RWPE2 (cell line): ENCODE data around the gene PPP1R14C.
"Not testable (repeated sequence)": the region's sequence is repeated elsewhere in the genome, so short reads cannot be mapped to it uniquely, and the experiment has no call there.

Experiments used
- ATAC-seq: fragments of 200-7000 bp; cut with Tn5 transposase; 3 replicates; pipeline ENCODE4 v1.9.1; 2021; ENCODE audit warnings: low read depth
- DNase-seq: peaks from one replicate; pipeline ENCODE4 v3.0.0-alpha.2; 2020; ENCODE audit warnings: low spot score
- H3K27ac ChIP-seq: fragments of 450-650 bp; 2 replicates; pipeline ENCODE4 v1.5.1; 2017; ENCODE audit warnings: mild to moderate bottlenecking; ENCODE audit not compliant: poor library complexity, severe bottlenecking
- H3K27me3 ChIP-seq: fragments of 250-450 bp; sonication (Bioruptor Pico); 2 replicates; pipeline ENCODE4 v1.5.1; 2021; ENCODE audit warnings: mild to moderate bottlenecking, moderate library complexity; ENCODE audit not compliant: insufficient read depth, poor library complexity, severe bottlenecking
- H3K36me3 ChIP-seq: fragments of 250-450 bp; sonication (Bioruptor Pico); 2 replicates; pipeline ENCODE4 v1.5.1; 2020; ENCODE audit warnings: low read depth, mild to moderate bottlenecking, moderate library complexity
- H3K4me1 ChIP-seq: fragments of 250-450 bp; sonication (Bioruptor Pico); 2 replicates; pipeline ENCODE4 v1.5.1; 2021; ENCODE audit warnings: mild to moderate bottlenecking, moderate library complexity; ENCODE audit not compliant: insufficient read depth, poor library complexity, severe bottlenecking
- H3K4me3 ChIP-seq: fragments of 250-450 bp; sonication (Bioruptor Pico); 2 replicates; pipeline ENCODE4 v1.5.1; 2021; ENCODE audit warnings: mild to moderate bottlenecking, moderate library complexity; ENCODE audit not compliant: severe bottlenecking
- H3K9me3 ChIP-seq: fragments of 250-450 bp; sonication (Bioruptor Pico); 2 replicates; pipeline ENCODE4 v1.5.1; 2021; ENCODE audit warnings: mild to moderate bottlenecking, moderate library complexity; ENCODE audit not compliant: severe bottlenecking
- TF ChIP-seq, protein P1 (sequence below): fragments of 450-650 bp; IDR thresholded peaks from one replicate; pipeline ENCODE4 v1.5.1; 2017; ENCODE audit warnings: mild to moderate bottlenecking, moderate library complexity; ENCODE audit not compliant: poor library complexity, severe bottlenecking

PPP1R14C gene

DNA sequence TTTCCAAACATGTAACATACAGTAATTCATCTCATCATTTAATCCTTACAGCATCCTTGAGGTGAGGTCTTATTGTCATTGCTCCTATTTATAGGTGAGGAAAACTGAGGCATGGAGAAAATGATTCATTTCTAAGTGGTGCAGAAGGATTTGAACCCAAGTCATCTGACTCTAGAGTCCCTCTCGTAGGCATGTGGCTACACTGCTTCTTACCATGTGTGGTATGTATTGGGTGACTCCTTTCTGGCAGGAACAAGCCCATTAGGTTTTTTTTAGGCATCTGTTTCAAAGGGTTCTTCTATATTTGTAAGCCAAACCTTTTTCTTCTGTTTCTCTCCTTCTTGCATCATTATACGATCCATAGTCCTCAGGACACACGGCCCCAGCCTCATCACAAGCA is 94.8 kb downstream of the PPP1R14C start:
- H3K4me1 ChIP-seq = peaks cover 6% of the 10 kb centered on the region
- H3K27me3 ChIP-seq = no peaks in the 10 kb centered on the region
- no peaks in the 10 kb centered on the region for H3K9me3 ChIP-seq
- DNase-seq (no peak), ATAC-seq (no peak)
- H3K27ac ChIP-seq = peak overlapping the region; percentile 3
- no peak overlapping the region for H3K4me3 ChIP-seq
- TF ChIP-seq, protein P1, sequence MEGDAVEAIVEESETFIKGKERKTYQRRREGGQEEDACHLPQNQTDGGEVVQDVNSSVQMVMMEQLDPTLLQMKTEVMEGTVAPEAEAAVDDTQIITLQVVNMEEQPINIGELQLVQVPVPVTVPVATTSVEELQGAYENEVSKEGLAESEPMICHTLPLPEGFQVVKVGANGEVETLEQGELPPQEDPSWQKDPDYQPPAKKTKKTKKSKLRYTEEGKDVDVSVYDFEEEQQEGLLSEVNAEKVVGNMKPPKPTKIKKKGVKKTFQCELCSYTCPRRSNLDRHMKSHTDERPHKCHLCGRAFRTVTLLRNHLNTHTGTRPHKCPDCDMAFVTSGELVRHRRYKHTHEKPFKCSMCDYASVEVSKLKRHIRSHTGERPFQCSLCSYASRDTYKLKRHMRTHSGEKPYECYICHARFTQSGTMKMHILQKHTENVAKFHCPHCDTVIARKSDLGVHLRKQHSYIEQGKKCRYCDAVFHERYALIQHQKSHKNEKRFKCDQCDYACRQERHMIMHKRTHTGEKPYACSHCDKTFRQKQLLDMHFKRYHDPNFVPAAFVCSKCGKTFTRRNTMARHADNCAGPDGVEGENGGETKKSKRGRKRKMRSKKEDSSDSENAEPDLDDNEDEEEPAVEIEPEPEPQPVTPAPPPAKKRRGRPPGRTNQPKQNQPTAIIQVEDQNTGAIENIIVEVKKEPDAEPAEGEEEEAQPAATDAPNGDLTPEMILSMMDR = no peak
- peaks cover 8% of the 10 kb centered on the region; the same call in 1 of the 2 replicates for H3K36me3 ChIP-seq

GRCh38 chr6:150238336-150238741 is 95.5 kb downstream of the PPP1R14C start:
- Histone ChIP-seq H3K9me3 (no peaks in the 10 kb centered on the region), H3K27me3 (no peaks in the 10 kb centered on the region), H3K4me3 (no peak overlapping the region), H3K36me3 (peaks cover 8% of the 10 kb centered on the region; the same call in 1 of the 2 replicates), H3K4me1 (peaks cover under 1% of the 10 kb centered on the region), H3K27ac (peak overlapping the region; percentile 3)
- TF ChIP-seq, protein P1 = no peak
- no peak for ATAC-seq
- no peak for DNase-seq

- Histone ChIP-seq H3K36me3 (peaks cover 8% of the 10 kb centered on the region; the same call in 1 of the 2 replicates), H3K27ac (peak overlapping the region; percentile 3), H3K9me3 (no peaks in the 10 kb centered on the region), H3K27me3 (no peaks in the 10 kb centered on the region), H3K4me3 (no peak overlapping the region), H3K4me1 (no peaks in the 10 kb centered on the region)
- TF ChIP-seq, protein P1 = no peak
- DNase-seq (no peak), ATAC-seq (no peak)
These were observed 96.1 kb downstream of the PPP1R14C start for GRCh38 chr6:150238846-150239407.

- not testable (repeated sequence) for H3K4me3 ChIP-seq, H3K27me3 ChIP-seq, H3K27ac ChIP-seq, H3K4me1 ChIP-seq, DNase-seq, H3K36me3 ChIP-seq, H3K9me3 ChIP-seq, ATAC-seq
These were observed 98.9 kb downstream of the PPP1R14C start for GRCh38 chr6:150241756-150242155.

DNA sequence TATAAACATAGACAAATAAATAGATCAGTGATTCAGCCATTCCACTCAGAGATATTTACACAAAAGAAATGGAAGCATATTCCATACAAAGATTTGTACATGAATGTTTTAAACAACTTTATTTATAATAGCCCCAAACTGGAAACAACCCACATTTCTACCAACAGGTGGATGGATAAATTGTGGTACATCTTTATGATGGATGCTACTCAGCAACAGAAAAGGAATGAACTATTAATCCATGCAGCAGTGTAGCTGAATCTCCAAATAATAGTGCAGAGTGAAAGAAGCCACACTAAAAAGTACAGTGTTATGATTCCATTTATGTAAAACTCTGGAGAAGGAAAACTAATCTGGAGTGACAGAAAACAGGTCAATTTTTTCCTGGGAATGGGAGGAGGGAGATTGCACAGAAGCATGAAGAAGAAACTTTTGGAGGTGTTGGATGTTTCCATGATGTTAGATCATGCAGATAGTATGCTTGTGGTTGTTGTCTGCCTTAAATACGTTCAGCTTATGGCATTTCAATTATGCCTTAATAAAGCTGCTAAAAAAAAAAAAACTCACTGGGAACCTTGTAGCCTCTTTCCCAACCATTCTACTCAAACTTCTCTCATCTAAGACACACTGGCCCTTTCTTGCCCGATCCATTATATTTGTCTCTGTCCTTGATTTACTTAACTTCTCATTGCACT is 100.9 kb downstream of the PPP1R14C start:
- TF ChIP-seq, protein P1 = no peak
- no peak for ATAC-seq
- no peaks in the 10 kb centered on the region for H3K4me1 ChIP-seq
- DNase-seq = no peak
- no peak overlapping the region for H3K4me3 ChIP-seq
- H3K27me3 ChIP-seq = no peaks in the 10 kb centered on the region
- no peak overlapping the region for H3K27ac ChIP-seq
- peaks cover 3% of the 10 kb centered on the region for H3K9me3 ChIP-seq
- no peaks in the 10 kb centered on the region for H3K36me3 ChIP-seq
